ENCODE data around the gene COL25A1.

- TF ChIP-seq CTCF (IDR thresholded peaks at IDR 0.05): no peak
- no peak for TF ChIP-seq POLR2A (IDR thresholded peaks at IDR 0.05)
Measured at GRCh38 chr4:109186458-109186945, 116.0 kb downstream of the COL25A1 start.
